SHP77 (cell line): ENCODE data around the gene SNX6.
"Not testable (repeated sequence)": the region's sequence is repeated elsewhere in the genome, so short reads cannot be mapped to it uniquely, and the experiment has no call there.

Experiments used
- DNase-seq, 2 experiments: peaks; one replicate each; lab custom pipeline; 2025; lab: John Stamatoyannopoulos, UW

Gene SNX6

DNA sequence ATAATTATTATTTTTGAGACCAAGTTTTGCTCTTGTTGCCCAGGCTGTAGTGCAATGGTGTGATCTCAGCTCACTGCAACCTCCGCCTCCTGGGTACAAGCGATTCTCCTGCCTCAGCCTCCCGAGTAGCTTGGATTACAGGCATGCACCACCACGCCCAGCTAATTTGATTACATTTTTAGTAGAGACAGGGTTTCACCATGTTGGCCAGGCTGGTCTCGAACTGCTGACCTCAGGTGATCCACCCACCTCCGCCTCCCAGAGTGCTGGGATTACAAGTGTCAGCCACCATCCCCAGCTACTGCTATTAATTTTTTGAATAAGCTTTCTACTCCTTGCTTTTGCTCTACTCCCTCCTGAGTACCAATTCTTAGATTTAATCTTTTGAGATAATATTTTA, 108.9 kb downstream of the SNX6 start:
- DNase-seq, result not testable (repeated sequence)

DNA sequence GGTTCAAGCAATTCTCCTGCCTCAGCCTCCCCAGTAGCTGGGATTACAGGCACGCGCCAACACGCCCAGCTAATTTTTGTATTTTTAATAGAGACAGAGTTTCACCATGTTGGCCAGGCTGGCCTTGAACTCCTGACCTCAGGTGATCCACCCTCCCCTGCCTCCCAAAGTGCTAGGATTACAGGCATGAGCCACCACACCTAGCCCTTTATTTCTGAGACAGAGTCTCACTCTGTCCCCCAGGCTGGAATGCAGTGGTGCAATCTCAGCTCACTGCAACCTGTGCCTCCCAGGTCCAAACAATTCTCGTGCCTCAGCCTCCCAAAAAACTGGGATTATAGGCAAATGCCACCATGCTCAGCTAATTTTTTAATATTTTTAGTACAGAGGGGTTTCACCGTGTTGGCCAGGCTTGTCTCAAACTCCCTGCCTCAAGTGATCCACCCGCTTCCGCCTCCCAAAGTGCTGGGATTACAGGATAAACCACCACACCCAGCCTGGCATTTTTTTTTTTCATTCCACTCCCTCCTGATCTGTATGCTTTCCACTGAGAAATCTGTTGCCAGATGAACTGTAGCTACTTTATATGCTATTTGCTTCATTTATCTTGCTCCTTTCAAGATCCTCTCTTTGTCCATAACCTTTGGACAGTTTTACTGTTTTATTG, 109.5 kb downstream of the SNX6 start:
- DNase-seq, result not testable (repeated sequence)
